ENCODE data around the gene GGT1.
"Not testable (repeated sequence)": the region's sequence is repeated elsewhere in the genome, so short reads cannot be mapped to it uniquely, and the experiment has no call there.

- TF ChIP-seq CTCF, POLR2A (IDR thresholded peaks at IDR 0.05): not testable (repeated sequence)
Measured at GRCh38 chr22:24646756-24647155, 43.8 kb downstream of the GGT1 start.
